SK-N-DZ (cell line): ENCODE measurements around the gene TRPM3.

Experiments used
- DNase-seq: peaks from one replicate; pipeline ENCODE4 v3.0.0-alpha.2; 2015; ENCODE audit warnings: low spot score

The TRPM3 gene

GRCh38 chr9:70614786-70615463, 506.5 kb downstream of the TRPM3 start:
- DNase-seq, result no peak

- no peak for DNase-seq
These were observed 508.2 kb downstream of the TRPM3 start for GRCh38 chr9:70613024-70613768.

GRCh38 chr9:70610287-70610644, 511.2 kb downstream of the TRPM3 start:
- no peak for DNase-seq

GRCh38 chr9:70609542-70610286, 511.7 kb downstream of the TRPM3 start:
- DNase-seq, result no peak

GRCh38 chr9:70609011-70609410, 512.4 kb downstream of the TRPM3 start:
- DNase-seq, result no peak

- DNase-seq, result no peak
These were observed 513.5 kb downstream of the TRPM3 start for GRCh38 chr9:70607926-70608325.

GRCh38 chr9:70607329-70607728, 514.1 kb downstream of the TRPM3 start:
- no peak for DNase-seq

- DNase-seq, result no peak
These were observed 518.4 kb downstream of the TRPM3 start for GRCh38 chr9:70603020-70603411.

- DNase-seq, result peak; percentile 84
These were observed 519.0 kb downstream of the TRPM3 start for GRCh38 chr9:70602321-70603019.

GRCh38 chr9:70601000-70601951, 520.1 kb downstream of the TRPM3 start:
- DNase-seq, result peak; percentile 48

- no peak for DNase-seq
These were observed 520.9 kb downstream of the TRPM3 start for GRCh38 chr9:70600506-70600905.

GRCh38 chr9:70597886-70598285, 523.5 kb downstream of the TRPM3 start:
- DNase-seq, result no peak

GRCh38 chr9:70595211-70595610, 526.2 kb downstream of the TRPM3 start:
- no peak for DNase-seq

GRCh38 chr9:70594386-70594944, 527.0 kb downstream of the TRPM3 start:
- DNase-seq, result peak; percentile 17

- no peak for DNase-seq
These were observed 528.2 kb downstream of the TRPM3 start for GRCh38 chr9:70593241-70593640.

- no peak for DNase-seq
These were observed 531.1 kb downstream of the TRPM3 start for GRCh38 chr9:70590315-70590677.

- DNase-seq, result no peak
These were observed 531.7 kb downstream of the TRPM3 start for GRCh38 chr9:70589571-70590314.

GRCh38 chr9:70588999-70589398, 532.4 kb downstream of the TRPM3 start:
- no peak for DNase-seq

- DNase-seq, result no peak
These were observed 533.0 kb downstream of the TRPM3 start for GRCh38 chr9:70588381-70588780.

GRCh38 chr9:70587201-70587600, 534.2 kb downstream of the TRPM3 start:
- no peak for DNase-seq
